ENCODE data around the gene ARHGAP45. TPM values are rescaled to one million over a fixed set of nuclear protein-coding genes. Genes with fewer than 3 reads are reported as not detected.
A peak's percentile ranks its signal among the peaks of the same experiment; 100 is the strongest.

The ARHGAP45 gene
- total and polyA plus RNA-seq, 9 of the 15 experiments (the other 6 are each of a cell fraction or from before 2014, with no cell fraction given), result 0.08 to 22.1 (median 4.2) TPM

DNA sequence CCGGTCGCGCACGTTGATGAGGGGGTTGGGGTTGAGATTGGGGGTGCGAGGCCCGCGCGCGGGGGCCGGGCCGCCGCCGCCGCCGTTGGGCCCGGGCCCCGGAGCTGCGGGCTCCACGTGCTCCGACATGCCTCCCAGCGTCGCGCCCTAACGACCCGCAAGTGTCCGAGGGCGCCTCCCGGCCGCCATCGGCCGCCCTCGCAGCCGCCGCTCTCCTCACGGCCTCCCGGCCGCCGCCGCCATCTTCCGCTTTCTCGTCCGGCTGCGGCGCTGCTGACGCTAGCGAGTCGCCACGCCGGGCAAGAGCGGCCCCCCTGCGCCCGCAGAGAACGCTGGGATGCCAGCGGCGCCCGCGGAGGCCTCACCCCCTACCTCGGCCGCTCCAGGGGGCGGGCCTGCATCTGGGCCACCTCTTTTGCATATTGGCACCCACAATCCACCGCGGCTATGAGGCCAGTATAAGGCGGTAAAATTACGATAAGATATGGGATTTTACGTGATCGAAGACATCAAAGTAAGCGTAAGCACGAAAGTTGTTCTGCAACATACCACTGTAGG, 46.0 kb upstream of the ARHGAP45 start, which contains the start of gene TMEM259 (continued):
- TF ChIP-seq, protein P1, sequence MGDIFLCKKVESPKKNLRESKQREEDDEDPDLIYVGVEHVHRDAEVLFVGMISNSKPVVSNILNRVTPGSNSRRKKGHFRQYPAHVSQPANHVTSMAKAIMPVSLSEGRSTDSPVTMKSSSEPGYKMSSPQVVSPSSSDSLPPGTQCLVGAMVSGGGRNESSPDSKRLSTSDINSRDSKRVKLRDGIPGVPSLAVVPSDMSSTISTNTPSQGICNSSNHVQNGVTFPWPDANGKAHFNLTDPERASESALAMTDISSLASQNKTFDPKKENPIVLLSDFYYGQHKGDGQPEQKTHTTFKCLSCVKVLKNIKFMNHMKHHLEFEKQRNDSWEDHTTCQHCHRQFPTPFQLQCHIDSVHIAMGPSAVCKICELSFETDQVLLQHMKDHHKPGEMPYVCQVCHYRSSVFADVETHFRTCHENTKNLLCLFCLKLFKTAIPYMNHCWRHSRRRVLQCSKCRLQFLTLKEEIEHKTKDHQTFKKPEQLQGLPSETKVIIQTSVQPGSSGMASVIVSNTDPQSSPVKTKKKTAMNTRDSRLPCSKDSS (IDR thresholded peaks at IDR 0.05; ENCODE audit: low read depth, partially characterized antibody), result no peak
- TF ChIP-seq ZNF23 (CRISPR knock-in tag; IDR thresholded peaks at IDR 0.05) (no peak), TAF9B (IDR thresholded peaks at IDR 0.05; ENCODE audit: partially characterized antibody) (no peak), MIER1 (IDR thresholded peaks at IDR 0.05; ENCODE audit: low read depth) (no peak), ZNF695 (CRISPR knock-in tag; IDR thresholded peaks at IDR 0.05) (no peak), ETV6 (IDR thresholded peaks at IDR 0.05; ENCODE audit: borderline replicate concordance in 1 of 2, low read depth in 2 of 2, low read length in 1 of 2) (no peak), ETV6 (CRISPR knock-in tag; IDR thresholded peaks at IDR 0.05; ENCODE audit: borderline replicate concordance) (no peak), ZNF124 (CRISPR knock-in tag; IDR thresholded peaks at IDR 0.05) (no peak), ZNF586 (CRISPR knock-in tag; conservative IDR thresholded peaks at IDR 0.05) (no peak), XRCC4 (IDR thresholded peaks at IDR 0.05; ENCODE audit: extremely low read depth, insufficient read depth, insufficient read length) (no peak), ZNF146 (CRISPR knock-in tag; IDR thresholded peaks at IDR 0.05; ENCODE audit: unreplicated experiment) (no peak), MYNN (IDR thresholded peaks at IDR 0.05) (no peak), MYNN (CRISPR knock-in tag; IDR thresholded peaks at IDR 0.05) (no peak), ZNF197 (CRISPR knock-in tag; IDR thresholded peaks at IDR 0.05; ENCODE audit: low read depth) (no peak; the same call in 1 of the 2 replicates), NCOA1 (IDR thresholded peaks at IDR 0.05; ENCODE audit: low read depth) (no peak), BDP1 (IDR thresholded peaks at IDR 0.05; ENCODE audit: insufficient read depth, insufficient read length) (no peak), ARID2 (IDR thresholded peaks at IDR 0.05) (no peak), ZNF584 (CRISPR knock-in tag; IDR thresholded peaks at IDR 0.05; ENCODE audit: low read depth) (0 out of 2 replicates have a peak, but pooled peaks have one; percentile 45), SREBF1 (IDR thresholded peaks at IDR 0.05; ENCODE audit: borderline replicate concordance, low read depth, low read length) (no peak), CBX2 (IDR thresholded peaks at IDR 0.05; ENCODE audit: insufficient read depth, low read length, poor library complexity, severe bottlenecking) (no peak), ZC3H4 (CRISPR knock-in tag; IDR thresholded peaks at IDR 0.05; ENCODE audit: borderline replicate concordance) (no peak), POLR2H (tag; IDR thresholded peaks at IDR 0.05; ENCODE audit: low read depth) (no peak)
- TF ChIP-seq, protein P2, sequence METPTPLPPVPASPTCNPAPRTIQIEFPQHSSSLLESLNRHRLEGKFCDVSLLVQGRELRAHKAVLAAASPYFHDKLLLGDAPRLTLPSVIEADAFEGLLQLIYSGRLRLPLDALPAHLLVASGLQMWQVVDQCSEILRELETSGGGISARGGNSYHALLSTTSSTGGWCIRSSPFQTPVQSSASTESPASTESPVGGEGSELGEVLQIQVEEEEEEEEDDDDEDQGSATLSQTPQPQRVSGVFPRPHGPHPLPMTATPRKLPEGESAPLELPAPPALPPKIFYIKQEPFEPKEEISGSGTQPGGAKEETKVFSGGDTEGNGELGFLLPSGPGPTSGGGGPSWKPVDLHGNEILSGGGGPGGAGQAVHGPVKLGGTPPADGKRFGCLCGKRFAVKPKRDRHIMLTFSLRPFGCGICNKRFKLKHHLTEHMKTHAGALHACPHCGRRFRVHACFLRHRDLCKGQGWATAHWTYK (CRISPR knock-in tag; IDR thresholded peaks at IDR 0.05), result no peak
- TF ChIP-seq, protein P3, sequence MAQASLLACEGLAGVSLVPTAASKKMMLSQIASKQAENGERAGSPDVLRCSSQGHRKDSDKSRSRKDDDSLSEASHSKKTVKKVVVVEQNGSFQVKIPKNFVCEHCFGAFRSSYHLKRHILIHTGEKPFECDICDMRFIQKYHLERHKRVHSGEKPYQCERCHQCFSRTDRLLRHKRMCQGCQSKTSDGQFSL (CRISPR knock-in tag; IDR thresholded peaks at IDR 0.05), result peak; percentile 76
- TF ChIP-seq, protein P3 (tag; IDR thresholded peaks at IDR 0.05), result peak in 1 of 2 experiments; percentile 83; a peak in 2 of 4 replicates
- TF ChIP-seq, protein P4, sequence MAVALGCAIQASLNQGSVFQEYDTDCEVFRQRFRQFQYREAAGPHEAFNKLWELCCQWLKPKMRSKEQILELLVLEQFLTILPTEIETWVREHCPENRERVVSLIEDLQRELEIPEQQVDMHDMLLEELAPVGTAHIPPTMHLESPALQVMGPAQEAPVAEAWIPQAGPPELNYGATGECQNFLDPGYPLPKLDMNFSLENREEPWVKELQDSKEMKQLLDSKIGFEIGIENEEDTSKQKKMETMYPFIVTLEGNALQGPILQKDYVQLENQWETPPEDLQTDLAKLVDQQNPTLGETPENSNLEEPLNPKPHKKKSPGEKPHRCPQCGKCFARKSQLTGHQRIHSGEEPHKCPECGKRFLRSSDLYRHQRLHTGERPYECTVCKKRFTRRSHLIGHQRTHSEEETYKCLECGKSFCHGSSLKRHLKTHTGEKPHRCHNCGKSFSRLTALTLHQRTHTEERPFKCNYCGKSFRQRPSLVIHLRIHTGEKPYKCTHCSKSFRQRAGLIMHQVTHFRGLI (CRISPR knock-in tag; IDR thresholded peaks at IDR 0.05), result no peak
